ENCODE results near the gene ZP3.

- TF ChIP-seq ARHGAP35 (CRISPR knock-in tag; IDR thresholded peaks at IDR 0.05; ENCODE audit: borderline replicate concordance) (no peak), ARNTL (CRISPR knock-in tag; IDR thresholded peaks at IDR 0.05) (no peak), ZNF564 (CRISPR knock-in tag; IDR thresholded peaks at IDR 0.05) (no peak), ZNF253 (CRISPR knock-in tag; IDR thresholded peaks at IDR 0.05; ENCODE audit: borderline replicate concordance) (no peak), POLR2A (IDR thresholded peaks at IDR 0.05; ENCODE audit: insufficient read depth in 1 of 2, low read depth in 2 of 2, low read length in 2 of 2) (no peak), TAF15 (IDR thresholded peaks at IDR 0.05; ENCODE audit: low read depth, low read length, poor library complexity, severe bottlenecking) (no peak), NCOR1 (IDR thresholded peaks at IDR 0.05; ENCODE audit: borderline replicate concordance, low read length) (no peak), NR2F2 (IDR thresholded peaks at IDR 0.05; ENCODE audit: borderline replicate concordance, low read depth) (no peak), CTCF (CRISPR knock-in tag; IDR thresholded peaks at IDR 0.05) (no peak)
Observed at GRCh38 chr7:76430836-76431235, 6.1 kb downstream of the ZP3 start.
